HG03175 (cell line): Measurements from ENCODE around the gene IGFL4.

ENCODE experiments used
- ATAC-seq: cut with Tn5 transposase; IDR thresholded peaks from one replicate; pipeline ENCODE4 v1.9.1; 2021; ENCODE audit warnings: mild to moderate bottlenecking, moderate library complexity; ENCODE audit not compliant: unreplicated experiment

The IGFL4 gene

GRCh38 chr19:45996933-45997332 is 43.9 kb downstream of the IGFL4 start:
- ATAC-seq = no peak

DNA sequence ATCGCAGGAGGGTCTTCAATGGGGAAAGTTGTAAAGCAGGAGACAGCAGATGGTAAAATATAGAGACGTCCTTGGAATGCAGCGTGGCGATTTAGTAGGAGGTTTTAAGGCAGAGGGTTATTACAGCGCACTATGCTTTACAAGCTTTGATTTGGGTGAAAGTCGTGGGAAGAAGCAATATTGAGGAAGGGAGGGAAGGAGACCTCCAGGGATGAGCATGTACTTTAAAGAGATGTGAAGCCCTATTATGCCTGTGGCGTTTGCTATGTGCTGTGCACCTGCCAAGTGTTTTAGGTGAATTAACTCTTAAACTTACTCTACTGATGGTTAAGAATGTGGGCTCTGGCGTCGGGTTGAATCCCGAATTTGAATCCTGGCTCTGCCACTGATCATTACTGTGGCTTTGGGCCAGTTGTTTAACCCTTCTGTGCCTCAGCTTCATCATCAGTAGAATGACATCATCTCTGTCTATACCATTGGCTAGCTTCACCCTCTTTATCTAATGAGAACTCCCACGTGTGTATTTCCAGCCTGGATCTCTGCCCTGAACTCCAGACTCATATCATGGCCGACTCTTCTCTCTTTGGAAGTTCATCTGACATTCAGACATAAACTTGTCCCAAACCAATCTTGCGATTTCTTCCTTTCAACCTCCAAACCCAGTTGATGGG is 45.0 kb downstream of the IGFL4 start:
- no peak for ATAC-seq

GRCh38 chr19:45994998-45995714 is 45.6 kb downstream of the IGFL4 start, which contains the start of gene CCDC61:
Gene CCDC61, plus strand, starts transcription at chr19:45995467. Its CDS starts 7,552 bp downstream, at chr19:46003019.
- peak; percentile 96 for ATAC-seq

- ATAC-seq = peak; percentile 2
Observed at GRCh38 chr19:45994456-45994997, 46.3 kb downstream of the IGFL4 start.

GRCh38 chr19:45990113-45990728 is 50.6 kb downstream of the IGFL4 start:
- no peak for ATAC-seq
